Ecto neural progenitor cell (in vitro differentiated cells): ENCODE measurements around the gene SNTG2.

Source experiments
- DNase-seq: peaks from one replicate; pipeline ENCODE4 v3.0.0-alpha.2; 2018; ENCODE audit warnings: low spot score

Gene SNTG2

DNA sequence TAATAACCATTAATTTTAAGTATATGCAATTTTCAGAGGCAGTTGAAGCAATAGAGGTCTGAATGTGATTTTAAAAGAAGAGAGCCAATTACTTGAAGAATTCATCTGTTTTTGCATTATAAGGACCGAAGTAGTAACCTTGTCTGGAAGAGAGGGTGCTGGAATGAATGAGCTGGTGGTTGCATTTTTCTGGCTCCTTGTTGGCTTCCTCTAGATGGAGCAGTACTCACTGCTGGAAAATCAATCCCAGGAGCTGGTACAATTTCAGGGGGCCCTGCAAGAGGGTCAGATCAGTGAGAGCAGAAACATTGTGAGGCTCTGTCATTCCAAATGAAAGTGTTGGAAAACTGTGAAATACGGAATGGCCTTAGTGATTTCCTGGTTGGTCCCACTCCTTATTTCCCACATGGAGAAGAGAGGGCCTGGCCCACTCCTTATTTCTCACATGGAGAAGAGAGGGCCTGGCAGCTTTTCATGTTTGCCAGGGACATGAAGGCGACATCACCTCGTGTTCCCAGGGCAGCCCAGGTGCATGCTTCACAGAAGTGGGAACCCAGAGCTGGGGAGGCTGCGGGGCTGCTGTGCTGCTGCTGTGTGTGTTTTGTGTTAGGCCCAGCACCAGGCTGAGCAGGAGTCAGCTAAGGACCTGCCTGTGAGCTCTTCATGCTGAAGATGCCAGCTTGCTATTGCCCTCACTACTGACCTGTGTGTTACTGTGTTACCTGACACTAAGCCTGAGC lies 197.4 kb downstream of the SNTG2 start:
- no peak for DNase-seq

DNA sequence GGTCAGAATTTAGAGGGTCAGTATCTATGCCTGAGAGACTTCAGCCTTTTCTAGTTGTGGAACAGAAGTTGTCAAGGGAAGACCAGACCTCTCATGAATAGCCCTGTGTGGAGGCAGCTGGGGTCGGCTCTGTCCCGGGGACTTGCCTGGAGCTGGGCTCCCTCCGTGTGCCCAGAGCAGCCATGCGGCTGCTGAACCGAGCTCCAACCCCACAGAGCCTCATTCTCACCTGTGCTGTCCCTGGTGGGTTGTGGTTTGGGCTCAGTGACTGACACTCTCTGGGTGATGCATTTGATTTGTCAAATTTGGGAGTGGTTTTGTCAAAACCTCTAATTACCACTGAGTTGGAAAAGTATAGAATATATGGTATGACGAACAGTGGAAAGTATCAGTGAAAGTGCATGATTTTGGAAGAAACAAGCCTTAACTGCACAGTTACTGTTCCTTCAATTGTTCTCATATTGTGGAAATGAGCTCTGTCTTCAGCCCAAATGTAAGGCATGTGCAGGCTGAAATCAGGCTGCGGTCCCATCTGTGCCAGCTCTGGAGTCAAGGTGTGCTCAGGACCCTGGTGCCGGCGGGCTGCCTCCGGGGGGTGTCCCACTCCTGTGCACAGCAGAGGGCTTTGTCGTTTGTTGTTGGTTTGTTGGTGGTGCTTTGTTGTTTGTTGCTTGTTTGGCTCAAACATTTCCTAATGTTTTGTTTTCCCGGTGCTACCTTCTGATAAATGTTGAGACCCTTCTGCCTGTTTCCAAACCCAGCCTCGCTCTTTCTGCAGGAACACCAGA lies 200.3 kb downstream of the SNTG2 start:
- no peak for DNase-seq

- no peak for DNase-seq
Measured at GRCh38 chr2:1152375-1152774, 201.7 kb downstream of the SNTG2 start.

- DNase-seq: no peak
Measured at GRCh38 chr2:1153920-1154319, 203.3 kb downstream of the SNTG2 start.

DNA sequence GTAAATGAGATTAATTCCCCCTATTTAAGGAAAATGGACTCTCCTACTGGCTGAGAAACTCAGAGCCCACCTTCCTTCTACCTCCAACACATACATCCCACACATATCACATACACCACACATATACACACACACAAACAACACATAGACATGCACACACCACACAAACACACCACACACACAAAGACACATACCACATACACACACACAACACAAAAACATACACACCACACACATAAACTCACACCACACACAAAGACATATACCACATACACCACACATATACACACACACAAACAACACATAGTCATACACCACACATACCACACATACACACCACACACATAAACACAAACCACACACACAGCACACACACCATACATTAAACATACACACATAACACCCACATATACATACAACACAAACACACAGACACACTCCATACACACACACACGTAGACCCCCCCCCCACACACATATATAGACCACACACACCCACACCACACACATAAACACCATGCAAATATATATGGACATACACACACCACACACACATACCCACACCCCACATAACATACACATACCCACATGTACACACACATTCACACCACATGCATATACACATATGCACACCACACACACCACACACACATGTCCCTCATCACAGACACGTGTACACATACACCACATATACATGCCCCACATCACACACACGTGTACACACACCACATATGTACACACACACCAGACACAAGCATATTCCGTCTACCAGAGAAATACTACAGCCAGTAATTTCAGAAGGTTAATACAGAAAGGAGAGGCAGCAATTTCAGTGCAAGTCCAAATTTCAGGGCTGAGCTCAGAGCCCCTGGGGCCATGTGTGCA lies 204.3 kb downstream of the SNTG2 start:
- DNase-seq: no peak

DNA sequence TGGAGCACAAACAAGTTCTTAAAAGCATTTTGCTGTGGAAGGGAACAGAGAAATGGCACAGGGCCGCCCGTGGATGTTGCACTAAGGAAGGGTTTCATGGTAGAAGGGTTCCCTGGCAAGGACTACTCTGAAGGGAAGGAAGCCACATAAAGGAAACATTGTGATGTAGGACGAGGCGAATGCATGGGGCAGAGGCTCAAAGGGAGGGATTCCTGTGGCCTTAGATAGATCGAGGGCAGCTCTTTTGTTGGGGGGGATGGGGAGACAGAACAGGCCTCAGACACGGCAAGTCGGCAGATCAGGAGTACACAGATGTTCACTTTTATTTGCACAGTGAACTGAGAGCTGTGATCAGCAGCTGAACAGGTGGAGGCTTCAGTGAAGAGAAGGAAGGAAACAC lies 205.4 kb downstream of the SNTG2 start:
- no peak for DNase-seq

DNA sequence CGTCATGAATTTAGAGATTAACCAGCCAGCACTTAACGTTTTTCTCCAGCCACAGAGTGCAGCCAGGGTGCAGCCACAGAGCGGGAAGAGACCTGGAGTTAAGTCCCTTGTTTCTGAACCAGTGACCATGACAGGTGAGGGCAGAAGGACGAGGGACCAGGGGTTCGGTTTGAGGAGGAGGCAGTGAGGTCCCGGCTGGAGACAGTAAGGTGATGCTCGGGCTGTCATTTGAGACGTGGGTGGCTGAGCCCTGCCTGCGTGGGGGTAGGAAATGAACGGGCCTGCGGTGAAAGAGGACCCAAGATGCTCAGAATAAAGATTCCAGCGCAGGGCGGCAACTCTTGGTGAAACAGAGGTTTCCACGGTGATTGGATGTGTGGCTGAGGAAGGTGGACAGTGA lies 205.9 kb downstream of the SNTG2 start:
- DNase-seq: no peak

GRCh38 chr2:1157107-1157506 lies 206.5 kb downstream of the SNTG2 start:
- peak; percentile 41 for DNase-seq

DNA sequence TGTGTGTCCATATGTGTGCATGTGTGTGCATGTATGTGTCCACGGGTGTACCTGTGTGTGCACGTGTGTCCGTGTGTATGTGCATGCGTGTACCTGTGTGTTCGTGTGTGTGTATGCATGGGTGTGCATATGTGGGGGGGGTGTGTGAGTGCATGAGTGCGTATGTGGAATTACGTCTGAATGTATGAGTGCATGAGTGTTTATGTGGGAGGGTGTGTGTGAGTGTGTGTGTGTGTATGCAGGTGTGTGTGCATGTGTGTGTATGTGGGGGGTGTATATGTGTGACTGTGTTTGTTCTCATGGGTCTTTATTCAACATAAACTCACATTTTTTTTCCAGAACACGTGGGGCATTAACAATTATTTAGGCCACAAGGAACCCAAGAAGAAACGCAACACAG lies 208.4 kb downstream of the SNTG2 start:
- DNase-seq: no peak

DNA sequence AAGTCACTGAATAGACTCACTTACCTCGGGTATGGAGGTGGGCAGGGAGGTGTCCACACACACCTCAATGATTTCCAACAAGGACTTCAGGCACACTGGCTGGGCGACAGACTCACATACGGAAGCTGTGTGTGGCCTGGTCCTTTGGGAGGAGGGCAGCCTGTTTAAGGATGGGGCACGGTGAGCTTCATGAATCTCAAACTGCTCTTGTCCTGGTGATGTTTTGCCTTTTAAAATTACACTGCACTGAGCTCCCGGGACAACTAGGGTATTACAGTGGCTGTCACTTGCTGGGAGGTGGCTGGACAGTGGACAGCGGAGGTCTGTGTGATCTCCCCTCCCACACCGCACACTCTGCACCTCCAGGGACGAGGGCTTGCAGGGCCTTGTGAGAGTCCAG lies 211.6 kb downstream of the SNTG2 start:
- DNase-seq: no peak

- no peak for DNase-seq
Measured at GRCh38 chr2:1162768-1163584, 212.3 kb downstream of the SNTG2 start.

GRCh38 chr2:1166976-1167375 lies 216.3 kb downstream of the SNTG2 start:
- no peak for DNase-seq

DNA sequence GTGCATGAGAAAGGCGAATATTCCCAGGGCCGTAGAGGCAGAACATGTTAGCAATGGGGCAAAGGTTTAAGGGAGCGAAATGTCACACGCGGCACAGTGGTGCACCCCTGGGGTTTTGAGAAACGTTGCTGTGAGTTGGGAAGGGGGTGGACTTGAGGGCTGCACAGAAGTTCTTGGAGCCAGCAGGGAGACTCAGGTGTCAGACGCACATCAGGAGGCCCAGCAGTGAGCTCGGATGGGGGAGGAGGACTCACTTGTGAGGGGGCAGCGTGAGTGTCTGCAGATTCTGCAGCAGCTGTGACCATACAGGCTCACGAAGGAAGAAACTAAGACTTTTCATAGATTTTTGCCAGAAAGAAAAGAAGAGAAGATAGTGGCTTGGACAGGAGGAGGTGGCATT lies 218.2 kb downstream of the SNTG2 start:
- no peak for DNase-seq

GRCh38 chr2:1169291-1169949 lies 218.8 kb downstream of the SNTG2 start:
- peak; percentile 34 for DNase-seq

GRCh38 chr2:1170241-1170640 lies 219.6 kb downstream of the SNTG2 start:
- DNase-seq: peak; percentile 29

GRCh38 chr2:1170711-1171110 lies 220.1 kb downstream of the SNTG2 start:
- DNase-seq: no peak

- peak; percentile 31 for DNase-seq
Measured at GRCh38 chr2:1173528-1173927, 222.9 kb downstream of the SNTG2 start.

- DNase-seq: no peak
Measured at GRCh38 chr2:1181893-1182292, 231.2 kb downstream of the SNTG2 start.

DNA sequence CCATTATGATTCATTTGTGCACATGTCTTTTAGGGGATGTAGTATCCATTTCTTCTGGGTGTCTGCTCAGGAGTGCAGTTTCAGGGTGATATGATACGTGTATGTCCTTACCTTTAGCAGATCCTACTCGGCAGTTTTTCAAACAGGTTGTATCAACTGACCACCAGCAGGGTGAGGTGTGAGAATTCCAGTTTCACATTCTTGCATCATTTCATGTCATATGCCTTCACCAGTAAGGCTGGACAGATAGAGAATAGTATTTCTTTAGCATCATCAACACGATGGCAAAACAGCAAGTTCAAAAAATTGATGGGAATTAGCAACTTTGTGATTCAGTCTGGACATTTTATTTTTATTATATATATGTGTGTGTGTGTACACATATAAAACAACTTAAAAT lies 232.7 kb downstream of the SNTG2 start:
- no peak for DNase-seq

DNA sequence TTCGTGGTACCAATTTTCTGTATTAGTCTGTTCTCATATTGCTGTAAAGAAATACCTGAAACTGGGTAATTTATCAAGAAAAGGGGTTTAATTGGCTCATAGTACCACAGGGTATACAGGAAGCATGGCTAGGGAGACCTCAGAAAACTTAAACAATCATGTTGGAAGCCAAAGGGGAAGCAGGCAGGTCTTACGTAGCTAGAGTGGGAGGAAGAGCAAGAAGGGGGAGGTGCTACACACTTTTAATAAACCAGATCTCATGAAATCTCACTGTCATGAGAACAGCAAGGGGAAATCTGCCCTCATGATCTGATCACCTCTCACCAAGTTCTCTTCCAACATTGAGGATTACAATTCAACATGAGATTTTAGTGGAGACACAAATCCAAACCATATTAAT lies 235.8 kb downstream of the SNTG2 start:
- DNase-seq: no peak

- DNase-seq: no peak
Measured at GRCh38 chr2:1187189-1187588, 236.5 kb downstream of the SNTG2 start.
